DMS53 treated with DMSO at 0.1 percent for 48 hours (cell line): ENCODE results near the gene HOXC6.
"Not testable (repeated sequence)": the region's sequence is repeated elsewhere in the genome, so short reads cannot be mapped to it uniquely, and the experiment has no call there.

ENCODE experiments used
- DNase-seq: peaks from one replicate; lab custom pipeline; 2025; ENCODE audit not compliant: unreplicated experiment; lab: John Stamatoyannopoulos, UW

Gene HOXC6

DNA sequence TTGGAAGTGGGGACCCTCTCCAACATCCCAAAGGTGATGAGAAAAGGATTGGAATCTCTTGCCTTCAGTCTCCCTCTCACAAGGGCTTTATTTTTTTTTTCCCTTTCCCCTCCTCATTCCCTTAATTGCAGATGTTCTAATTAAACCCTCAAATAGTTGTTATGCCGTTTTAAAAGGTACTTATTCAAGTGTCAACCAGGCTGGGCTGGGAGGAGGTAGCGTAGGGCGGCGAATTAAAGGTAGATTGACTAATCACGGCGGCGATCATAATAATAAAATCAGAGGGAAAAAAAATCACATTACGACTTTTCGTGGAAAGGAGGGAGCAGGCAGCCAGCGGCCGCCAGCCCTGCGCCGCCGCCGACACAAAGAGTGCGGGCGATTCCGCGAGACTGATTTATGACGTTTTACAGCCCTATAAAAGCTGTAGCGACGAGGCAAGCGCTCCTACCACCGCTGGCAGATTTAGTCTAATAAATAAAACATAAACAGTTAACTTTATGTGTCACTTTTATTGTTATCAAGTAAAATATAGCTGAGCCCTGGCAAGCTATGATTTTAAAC is 23.7 kb downstream of the HOXC6 start:
- DNase-seq: no peak

DNA sequence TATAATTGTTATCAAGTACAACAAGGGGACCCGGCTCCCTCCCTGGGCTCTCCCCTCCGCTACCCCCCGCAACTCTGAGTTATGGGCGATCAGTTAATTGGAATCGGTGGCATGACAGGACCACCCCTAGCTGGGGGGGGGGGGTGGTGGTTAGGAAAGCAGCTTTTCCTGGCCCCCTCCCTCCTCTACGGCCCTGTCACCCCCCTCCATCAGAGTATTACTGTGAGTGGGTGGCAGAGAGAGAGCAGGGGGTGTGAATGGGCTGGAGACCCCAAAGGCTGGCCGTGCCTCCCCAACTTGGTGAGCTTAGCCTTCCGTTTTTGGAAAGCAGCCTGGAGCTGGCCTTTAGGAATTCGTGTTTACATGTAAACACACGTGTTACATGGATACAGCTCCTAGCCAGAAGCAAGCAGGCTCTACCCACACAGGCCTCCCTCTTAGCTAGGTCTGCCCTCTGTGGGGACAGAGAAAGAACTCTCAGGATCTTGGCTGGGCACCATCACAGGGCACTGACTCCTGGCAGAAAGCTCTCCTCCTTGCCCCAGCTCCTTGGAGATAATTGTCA is 24.3 kb downstream of the HOXC6 start:
- DNase-seq: no peak

DNA sequence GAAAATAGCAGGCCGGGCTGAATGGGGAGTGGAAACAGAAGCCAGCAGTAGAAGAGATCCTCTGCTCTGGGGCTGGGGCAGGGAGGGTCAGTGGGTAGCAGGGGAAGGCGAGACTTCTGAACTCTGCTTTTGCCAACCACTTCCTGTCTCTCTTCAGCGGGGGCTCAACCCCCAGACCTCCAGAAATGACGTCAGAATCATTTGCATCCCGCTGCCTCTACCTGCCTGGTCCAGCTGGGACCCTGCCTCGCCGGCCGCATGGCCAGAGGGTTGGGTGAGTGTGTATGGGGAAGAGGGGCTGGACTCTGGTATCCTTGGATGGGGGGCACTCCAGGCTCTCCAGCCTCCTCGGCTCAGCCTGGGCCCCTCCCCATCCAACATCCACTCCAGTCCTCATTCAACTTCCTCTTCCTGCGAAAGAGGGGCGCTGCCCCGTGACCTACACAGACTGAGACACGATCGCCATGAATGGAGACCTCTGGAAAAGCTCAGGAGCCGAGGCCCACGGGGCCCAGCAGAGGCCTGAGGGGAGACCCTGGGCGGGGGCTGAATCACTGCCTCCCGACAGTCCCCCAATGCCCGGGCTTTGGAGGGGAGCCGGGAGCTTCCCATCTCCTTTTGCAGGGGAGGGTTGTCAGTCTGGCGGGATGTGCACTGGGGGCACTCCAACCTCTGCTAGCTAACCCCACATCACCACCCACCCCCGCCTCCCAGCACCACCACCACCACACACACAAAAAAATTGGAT is 24.9 kb downstream of the HOXC6 start:
- DNase-seq: no peak

DNA sequence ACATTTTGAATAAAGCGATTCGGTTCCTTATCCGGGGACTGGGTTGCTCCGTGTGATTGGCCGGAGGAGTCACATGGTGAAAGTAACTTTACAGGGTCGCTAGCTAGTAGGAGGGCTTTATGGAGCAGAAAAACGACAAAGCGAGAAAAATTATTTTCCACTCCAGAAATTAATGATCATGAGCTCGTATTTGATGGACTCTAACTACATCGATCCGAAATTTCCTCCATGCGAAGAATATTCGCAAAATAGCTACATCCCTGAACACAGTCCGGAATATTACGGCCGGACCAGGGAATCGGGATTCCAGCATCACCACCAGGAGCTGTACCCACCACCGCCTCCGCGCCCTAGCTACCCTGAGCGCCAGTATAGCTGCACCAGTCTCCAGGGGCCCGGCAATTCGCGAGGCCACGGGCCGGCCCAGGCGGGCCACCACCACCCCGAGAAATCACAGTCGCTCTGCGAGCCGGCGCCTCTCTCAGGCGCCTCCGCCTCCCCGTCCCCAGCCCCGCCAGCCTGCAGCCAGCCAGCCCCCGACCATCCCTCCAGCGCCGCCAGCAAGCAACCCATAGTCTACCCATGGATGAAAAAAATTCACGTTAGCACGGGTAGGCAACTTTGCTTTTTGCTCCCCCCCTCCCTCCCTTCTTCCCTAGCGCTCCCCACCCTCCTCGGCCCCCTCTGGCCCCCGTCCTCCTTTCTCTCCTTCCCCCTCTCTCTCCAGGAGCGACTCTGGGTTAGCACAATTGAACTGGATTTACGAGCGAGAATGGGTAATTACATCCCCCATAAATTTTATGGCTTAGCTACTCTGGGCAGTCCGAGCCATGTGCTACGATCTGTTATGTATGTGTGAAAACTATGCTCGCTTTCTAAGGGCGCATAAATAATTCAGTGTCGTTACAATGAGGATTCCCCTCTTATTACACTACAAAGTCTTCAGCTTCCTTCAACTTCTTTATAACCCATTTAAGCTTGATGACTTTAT is 25.8 kb downstream of the HOXC6 start, which contains the start of gene HOXC4:
TSS of gene HOXC4 (plus strand) at position 85 of the 991 bp plus-strand sequence. CDS start at position 173, 88 bp downstream.
- no peak for DNase-seq

DNA sequence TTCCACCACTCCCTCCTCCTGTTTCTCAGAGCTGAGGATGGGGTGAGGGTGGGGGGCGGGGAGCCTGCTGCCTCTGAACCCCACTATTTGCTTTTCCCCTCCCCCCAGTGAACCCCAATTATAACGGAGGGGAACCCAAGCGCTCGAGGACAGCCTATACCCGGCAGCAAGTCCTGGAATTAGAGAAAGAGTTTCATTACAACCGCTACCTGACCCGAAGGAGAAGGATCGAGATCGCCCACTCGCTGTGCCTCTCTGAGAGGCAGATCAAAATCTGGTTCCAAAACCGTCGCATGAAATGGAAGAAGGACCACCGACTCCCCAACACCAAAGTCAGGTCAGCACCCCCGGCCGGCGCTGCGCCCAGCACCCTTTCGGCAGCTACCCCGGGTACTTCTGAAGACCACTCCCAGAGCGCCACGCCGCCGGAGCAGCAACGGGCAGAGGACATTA is 26.5 kb downstream of the HOXC6 start:
- DNase-seq: no peak

DNA sequence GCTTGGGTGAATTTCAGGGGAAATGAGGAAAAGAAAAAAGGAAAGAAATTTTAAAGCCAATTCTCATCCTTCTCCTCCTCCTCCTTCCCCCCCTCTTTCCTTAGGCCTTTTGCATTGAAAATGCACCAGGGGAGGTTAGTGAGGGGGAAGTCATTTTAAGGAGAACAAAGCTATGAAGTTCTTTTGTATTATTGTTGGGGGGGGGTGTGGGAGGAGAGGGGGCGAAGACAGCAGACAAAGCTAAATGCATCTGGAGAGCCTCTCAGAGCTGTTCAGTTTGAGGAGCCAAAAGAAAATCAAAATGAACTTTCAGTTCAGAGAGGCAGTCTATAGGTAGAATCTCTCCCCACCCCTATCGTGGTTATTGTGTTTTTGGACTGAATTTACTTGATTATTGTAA is 27.3 kb downstream of the HOXC6 start:
- DNase-seq: no peak

DNA sequence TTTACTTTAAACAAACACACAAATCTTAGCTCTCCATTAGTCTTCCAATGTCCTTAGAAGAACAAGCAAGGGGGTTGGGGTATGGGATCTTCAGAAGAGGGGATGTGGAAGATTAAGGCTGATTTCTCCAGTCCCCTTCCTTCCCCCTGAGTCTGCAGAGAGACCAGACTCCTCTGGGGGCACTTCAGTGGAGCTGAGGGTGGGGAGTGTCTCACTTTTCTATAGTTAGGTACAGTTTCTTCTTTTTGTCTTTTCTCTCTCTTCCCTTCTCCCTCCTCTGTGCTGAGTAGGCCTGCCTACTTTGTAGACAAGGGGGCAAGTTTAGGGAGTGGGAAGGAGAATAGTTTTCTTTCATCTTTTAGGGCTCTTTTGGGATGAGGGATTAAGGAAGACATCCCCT is 27.9 kb downstream of the HOXC6 start:
- no peak for DNase-seq

DNA sequence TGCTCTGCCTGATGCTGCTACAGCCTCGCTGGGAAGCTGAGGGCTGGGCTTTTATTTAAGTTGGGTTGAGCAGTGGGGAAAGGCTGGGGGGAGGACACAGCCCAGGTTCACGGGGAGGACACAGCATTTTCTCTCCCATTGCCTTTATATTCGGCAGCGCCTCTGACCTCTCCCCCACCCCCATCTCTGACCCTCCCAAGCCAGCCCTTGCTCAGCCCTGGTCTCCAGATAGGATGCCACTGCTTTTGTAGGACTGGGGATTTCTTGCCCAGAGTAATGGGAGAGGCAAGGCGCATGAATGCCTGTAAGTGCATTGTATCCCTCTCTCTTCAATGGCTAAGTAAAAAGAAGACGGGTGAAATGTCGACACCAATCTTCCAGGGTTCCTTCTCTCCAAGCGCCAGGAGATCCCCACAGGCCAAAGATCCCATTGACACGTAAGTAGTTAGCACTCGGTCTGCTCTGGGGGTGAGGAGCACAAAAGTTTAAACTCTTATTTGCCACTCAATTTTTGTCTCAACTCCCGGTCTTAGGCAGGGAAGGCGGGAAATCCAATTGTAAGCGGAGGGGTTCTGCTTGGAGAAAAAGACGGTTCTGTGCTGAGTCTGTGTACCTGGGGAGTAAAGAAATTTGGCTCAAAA is 30.0 kb downstream of the HOXC6 start:
- no peak for DNase-seq

DNA sequence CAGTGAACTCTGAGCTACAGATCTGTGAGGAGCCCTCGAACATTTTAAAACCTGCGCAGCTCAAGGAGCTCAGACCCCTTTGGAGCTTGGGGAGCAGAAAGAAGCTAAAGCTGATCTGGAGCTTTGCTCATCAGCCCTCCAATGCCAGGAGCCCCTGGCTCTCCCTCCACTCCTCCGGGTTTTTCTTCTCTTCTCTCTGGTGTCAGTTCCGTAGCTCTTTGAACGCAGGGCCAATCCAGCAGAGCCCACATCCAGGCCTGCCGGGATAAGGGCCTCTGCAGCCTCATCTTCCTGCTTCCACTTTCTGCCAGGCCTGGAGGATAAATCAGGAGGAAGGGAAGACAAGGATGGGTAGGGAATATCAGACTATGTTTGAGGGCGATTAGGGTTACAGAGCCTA is 31.4 kb downstream of the HOXC6 start:
- DNase-seq: no peak

DNA sequence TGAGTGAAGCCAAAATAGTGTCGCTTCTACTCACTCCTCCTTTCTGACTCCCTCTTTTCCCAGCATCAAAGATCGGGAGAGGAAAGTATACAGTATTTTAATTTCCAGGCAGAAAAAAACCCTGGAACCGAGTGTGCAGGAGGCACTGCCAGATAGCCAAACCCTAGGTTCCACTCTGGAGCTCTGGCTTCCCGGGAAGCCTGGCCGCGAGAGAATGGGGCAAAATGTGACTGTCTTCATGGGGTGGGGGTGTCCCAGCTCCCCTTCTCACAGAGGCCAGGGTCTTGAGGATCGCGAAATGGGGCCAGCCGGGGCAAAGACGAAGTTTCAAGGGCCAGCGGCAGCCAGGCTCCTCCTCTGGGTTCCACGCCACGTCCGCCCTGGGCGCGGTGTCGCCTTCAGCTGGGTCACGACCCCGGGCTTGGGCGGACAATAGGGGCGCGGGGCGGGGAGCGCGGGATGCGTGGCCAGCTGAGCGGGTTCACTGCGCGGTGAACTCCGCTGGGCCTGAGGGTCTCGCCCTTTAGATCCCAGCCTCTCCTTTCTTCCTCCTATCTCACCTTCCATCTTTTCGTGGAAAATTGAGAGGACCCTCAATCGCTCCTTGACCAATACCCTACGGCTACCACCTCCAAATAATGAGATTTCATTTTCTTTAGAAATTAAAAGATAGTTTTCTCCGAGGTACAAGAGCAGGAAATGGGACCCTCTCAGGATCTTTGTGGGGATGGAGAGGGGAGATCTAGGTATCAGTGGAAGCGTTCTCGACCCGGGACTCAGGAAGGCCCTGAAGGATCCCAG is 32.1 kb downstream of the HOXC6 start:
- DNase-seq: no peak

DNA sequence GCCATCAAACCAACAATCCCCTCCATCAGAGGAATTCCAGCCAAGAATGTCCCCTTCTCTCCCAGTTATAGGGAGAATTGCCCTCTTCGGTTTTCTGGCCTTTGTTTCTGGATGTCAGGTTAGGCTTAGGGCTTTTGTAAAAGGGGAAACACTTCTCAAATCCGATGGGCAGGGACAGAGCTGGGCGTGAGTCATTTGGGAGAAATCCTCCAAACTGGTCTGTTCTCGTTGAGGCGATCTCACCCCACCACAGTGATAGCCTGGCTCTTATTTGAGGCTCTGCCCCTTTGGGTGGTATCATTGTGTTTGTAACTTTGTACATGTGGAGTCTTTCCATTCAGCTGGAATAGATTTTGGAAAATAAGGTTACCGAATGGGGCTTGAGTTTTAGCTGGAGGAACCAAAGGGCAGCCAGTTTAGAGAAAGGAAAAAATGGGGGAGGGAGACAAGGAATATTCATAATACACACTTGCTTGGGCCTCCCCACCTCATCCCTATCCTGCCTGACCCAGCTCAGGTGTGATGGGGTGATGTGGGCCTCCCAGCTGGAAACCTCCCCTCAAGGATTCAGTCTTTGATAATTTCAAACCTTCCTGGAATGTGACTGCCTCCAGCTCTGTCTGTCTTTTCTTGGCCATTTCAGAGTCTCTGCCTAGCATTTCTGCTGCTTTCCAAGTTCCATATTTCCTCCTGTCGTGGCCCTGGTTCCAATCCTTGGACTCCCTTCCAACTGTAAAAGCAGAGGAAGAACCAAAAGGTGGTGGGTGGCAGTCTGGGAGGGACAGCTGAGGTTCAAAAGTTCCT is 32.9 kb downstream of the HOXC6 start:
- DNase-seq: no peak

DNA sequence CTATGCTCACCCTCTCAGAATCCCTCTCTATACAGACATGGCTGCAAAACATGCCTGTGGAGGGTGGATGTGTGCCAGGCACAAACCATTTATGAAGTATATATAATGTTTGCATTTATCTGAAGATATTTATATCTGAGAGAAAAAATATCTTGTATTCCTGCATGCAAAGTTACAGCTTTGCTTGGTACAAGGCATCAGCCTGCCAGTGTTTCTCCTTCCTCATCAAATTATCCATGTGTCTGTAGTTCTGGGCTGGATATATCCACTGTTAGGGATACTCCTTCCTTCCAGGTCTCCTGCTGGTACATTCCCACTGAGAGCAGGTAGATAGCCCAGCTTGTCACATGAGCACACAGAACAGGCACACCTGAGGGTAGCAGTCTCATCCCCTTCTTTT is 37.4 kb downstream of the HOXC6 start:
- no peak for DNase-seq

DNA sequence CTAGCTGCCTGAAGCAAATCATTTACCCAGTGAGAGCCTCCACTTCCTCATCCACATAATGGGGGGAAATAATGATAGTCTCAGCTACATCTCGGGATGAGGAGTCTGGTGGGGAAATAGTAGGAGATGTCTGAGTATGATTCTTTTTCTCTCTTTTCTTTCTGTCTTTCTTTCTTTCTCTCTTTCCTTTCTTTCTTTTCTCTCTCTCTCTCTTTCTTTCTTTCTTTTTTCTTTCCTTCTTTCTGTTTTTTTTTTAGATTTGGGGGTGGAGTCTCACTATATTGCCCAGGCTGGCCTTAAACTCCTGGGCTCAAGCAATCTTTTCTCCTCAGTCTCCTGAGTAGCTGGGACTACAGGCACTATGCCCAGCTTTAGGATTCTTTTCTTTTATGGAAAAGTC is 38.2 kb downstream of the HOXC6 start:
- no peak for DNase-seq

DNA sequence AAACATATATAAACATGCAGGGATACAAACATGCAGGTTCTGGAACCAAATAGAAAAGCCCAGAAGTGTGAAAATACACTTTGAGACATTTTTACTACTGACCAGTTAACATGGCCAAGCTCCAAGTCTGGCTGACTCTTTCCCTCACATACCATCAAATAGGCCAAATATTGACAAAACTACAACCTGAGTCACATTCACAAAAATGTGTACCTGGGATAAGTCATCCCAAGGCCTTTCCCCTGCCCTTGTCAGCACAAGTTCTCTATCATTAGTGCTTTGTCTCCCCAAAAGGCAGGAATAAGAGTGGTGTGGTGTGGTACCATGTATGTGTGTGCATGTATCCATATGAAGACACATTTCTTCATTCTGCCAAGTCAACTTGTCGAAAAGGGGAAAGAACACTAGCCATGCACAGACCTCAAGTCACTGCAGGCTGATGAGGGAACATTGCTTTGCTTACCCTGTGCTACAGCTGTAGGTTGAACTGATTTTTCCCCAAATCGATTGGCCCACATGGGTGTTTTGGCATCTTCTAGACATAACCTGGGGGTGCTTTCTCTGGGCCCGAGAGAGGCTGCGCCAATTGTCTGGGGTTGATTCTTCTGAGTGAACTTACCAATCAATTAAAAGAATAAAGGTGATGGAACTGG is 40.3 kb downstream of the HOXC6 start:
- DNase-seq: no peak

DNA sequence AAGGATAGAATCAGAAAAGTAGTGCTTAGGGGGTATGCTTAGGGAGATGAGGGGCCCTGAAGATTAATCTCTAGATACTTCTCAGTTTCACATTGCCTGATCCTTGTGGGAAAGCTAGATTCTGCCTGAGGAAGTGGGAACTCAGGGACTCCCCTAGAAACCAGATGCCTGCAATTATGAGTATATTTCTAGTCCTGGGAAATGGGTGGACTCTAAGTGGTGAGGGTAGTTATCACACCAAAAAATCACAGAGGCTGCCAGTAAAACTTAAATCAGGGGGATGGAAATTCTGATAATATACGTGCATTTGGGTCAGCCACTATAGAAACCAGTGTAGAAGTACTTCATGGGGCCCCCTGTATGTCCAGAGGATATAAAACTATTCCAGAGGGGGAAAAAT is 43.7 kb downstream of the HOXC6 start:
- DNase-seq: no peak

DNA sequence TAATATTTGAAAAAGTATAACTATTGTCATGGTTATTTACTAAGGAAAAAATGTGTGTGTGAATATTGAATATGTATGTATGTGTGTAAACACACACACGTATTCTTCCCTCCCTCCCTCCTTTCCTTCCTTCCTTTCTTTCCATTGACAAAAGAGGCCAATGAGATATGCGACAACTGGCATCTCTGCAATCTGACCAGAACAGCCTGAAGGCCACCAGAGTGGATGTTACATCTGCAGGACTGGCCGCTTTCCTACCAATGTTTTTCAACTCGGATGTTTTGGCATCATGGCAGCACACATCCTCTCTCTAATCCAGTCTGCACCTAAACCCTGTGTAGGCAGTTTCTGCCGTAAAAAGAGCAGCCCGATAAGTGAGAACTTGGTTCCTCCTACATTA is 46.1 kb downstream of the HOXC6 start:
- no peak for DNase-seq

DNA sequence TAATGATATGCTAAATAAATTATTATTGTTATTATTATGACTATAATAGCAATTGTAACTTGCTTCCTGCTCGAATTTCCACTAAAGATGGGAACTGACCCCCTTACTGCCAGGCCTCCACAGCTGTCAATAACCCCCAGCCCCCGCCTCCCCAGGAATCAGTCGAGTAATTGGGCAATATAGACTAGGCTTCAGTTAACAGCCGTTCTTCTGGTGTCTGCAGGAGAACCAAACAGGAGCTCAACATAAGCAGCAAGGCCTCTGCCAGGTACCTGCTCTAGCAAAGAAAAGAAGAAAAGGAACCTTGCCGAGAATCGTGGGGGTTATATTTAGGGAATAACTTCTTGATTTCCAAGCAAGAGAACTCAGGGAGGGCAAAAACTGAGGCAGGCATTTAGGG is 47.2 kb downstream of the HOXC6 start:
- no peak for DNase-seq

DNA sequence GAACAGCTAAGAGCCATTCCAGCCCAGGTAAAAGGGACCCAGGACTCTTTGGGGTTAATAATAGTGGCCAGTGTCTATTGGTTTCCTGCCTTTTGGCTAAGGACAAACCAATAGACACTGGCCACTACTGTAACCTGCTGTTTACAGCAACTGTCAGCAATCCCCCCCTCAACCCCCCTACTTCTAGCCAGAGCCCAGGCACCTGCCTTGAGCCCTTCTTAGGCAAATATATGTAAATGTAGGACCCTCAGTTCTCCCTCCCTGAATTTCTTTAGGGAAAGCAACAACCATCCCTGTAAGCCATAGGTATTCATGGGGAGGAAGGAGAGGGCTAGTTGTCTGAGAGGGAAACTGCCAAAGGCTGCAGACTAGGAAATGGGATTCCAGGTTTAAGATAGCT is 47.7 kb downstream of the HOXC6 start:
- no peak for DNase-seq

DNA sequence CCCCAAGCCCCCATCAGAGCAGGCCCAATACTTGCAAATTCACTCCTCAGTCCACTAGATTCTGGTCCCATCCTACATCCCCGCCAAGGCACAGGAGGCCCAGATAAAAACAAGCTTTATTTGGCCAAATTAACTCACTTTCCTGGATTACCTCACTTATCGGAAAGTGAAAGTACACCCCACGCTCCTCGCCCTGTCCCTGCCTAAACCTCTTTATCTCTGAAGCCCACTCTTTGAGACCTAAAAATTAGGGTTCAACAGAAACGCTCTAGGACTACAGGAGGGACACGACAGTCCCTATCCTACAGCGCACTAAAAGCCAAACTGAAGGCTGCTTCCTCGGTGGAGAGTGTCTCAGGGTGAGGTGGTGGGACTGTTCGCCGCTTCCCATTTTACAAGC is 49.6 kb downstream of the HOXC6 start:
- not testable (repeated sequence) for DNase-seq
